Endothelial cell (in vitro differentiated cells): Measurements from ENCODE around the gene MTMR4. TPM values are rescaled to one million over a fixed set of nuclear protein-coding genes. Genes with fewer than 3 reads are reported as not detected.

Experiments used
- DNase-seq: peaks from one replicate; pipeline ENCODE4 v3.0.0; 2021; ENCODE audit warnings: low spot score
- H3K27ac Mint-ChIP-seq: one replicate; pipeline ENCODE4 v1.8.0; 2021; ENCODE audit warnings: mixed read lengths, inconsistent platforms; ENCODE audit not compliant: unreplicated experiment
- H3K27me3 Mint-ChIP-seq: one replicate; pipeline ENCODE4 v1.8.0; 2021; ENCODE audit warnings: mild to moderate bottlenecking, moderate library complexity, mixed read lengths, inconsistent platforms; ENCODE audit not compliant: unreplicated experiment
- H3K36me3 Mint-ChIP-seq: one replicate; pipeline ENCODE4 v1.8.0; 2021; ENCODE audit warnings: mild to moderate bottlenecking, low read depth, mixed read lengths, inconsistent platforms; ENCODE audit not compliant: unreplicated experiment
- H3K4me1 Mint-ChIP-seq: one replicate; pipeline ENCODE4 v1.8.0; 2021; ENCODE audit warnings: mild to moderate bottlenecking, mixed read lengths, inconsistent platforms; ENCODE audit not compliant: unreplicated experiment
- H3K4me3 Mint-ChIP-seq: one replicate; pipeline ENCODE4 v1.8.0; 2021; ENCODE audit warnings: mild to moderate bottlenecking, mixed read lengths, inconsistent platforms; ENCODE audit not compliant: unreplicated experiment
- H3K9me3 Mint-ChIP-seq: one replicate; pipeline ENCODE4 v1.8.0; 2021; ENCODE audit warnings: mixed read lengths, inconsistent platforms; ENCODE audit not compliant: unreplicated experiment
- CTCF ChIP-seq: fragments of 200-600 bp; sonication (generic); IDR thresholded peaks from one replicate; pipeline ENCODE4 v1.5.0; 2021; ENCODE audit warnings: antibody characterized with exemption; ENCODE audit not compliant: unreplicated experiment
- total RNA-seq: library from RNA; stranded (reverse); fragmentation: NEBNext Ultra II Directional; extraction: Animal tissue kit (Norgen Biotek cat#: 25700); gene quantifications from one replicate; pipeline ENCODE4 v1.2.1, GENCODE V29; 2021; ENCODE audit not compliant: unreplicated experiment

MTMR4 gene
- total RNA-seq, 1 donor from 2014 or later: 24.0 TPM

- TF ChIP-seq CTCF: no peak
- peaks cover 15% of the 10 kb centered on the region for H3K36me3 Mint-ChIP-seq
- no peaks in the 10 kb centered on the region for H3K4me1 Mint-ChIP-seq
- H3K4me3 Mint-ChIP-seq: no peak overlapping the region
- H3K27me3 Mint-ChIP-seq: peaks cover 4% of the 10 kb centered on the region
- no peak overlapping the region for H3K27ac Mint-ChIP-seq
- no peaks in the 10 kb centered on the region for H3K9me3 Mint-ChIP-seq
- DNase-seq: no peak
Observed at GRCh38 chr17:58498177-58498828, 16.1 kb downstream of the MTMR4 start.

GRCh38 chr17:58493506-58493905, 20.9 kb downstream of the MTMR4 start:
- Mint-ChIP-seq H3K27me3 (peaks cover 2% of the 10 kb centered on the region), H3K4me3 (no peak overlapping the region), H3K36me3 (peaks cover 28% of the 10 kb centered on the region), H3K27ac (no peak overlapping the region), H3K9me3 (no peaks in the 10 kb centered on the region), H3K4me1 (no peaks in the 10 kb centered on the region)
- no peak for TF ChIP-seq CTCF
- DNase-seq: no peak

GRCh38 chr17:58492238-58493121, 22.0 kb downstream of the MTMR4 start:
- no peak for TF ChIP-seq CTCF
- Mint-ChIP-seq H3K9me3 (no peaks in the 10 kb centered on the region), H3K4me1 (no peaks in the 10 kb centered on the region), H3K4me3 (no peak overlapping the region), H3K36me3 (peaks cover 27% of the 10 kb centered on the region), H3K27ac (no peak overlapping the region), H3K27me3 (peaks cover 2% of the 10 kb centered on the region)
- DNase-seq: no peak

- Mint-ChIP-seq H3K27ac (no peak overlapping the region), H3K27me3 (peaks cover 2% of the 10 kb centered on the region), H3K9me3 (no peaks in the 10 kb centered on the region), H3K4me1 (no peaks in the 10 kb centered on the region), H3K36me3 (peaks cover 25% of the 10 kb centered on the region), H3K4me3 (no peak overlapping the region)
- DNase-seq: no peak
- TF ChIP-seq CTCF: no peak
Observed at GRCh38 chr17:58491510-58492045, 22.9 kb downstream of the MTMR4 start.

GRCh38 chr17:58488428-58488890, 26.0 kb downstream of the MTMR4 start:
- Mint-ChIP-seq H3K36me3 (peaks cover 14% of the 10 kb centered on the region), H3K27me3 (no peaks in the 10 kb centered on the region), H3K27ac (no peak overlapping the region), H3K9me3 (no peaks in the 10 kb centered on the region), H3K4me3 (no peak overlapping the region), H3K4me1 (no peaks in the 10 kb centered on the region)
- TF ChIP-seq CTCF: no peak
- DNase-seq: no peak
